ENCODE measurements around the gene IER5L. TPM values are rescaled to one million over a fixed set of nuclear protein-coding genes. Genes with fewer than 3 reads are reported as not detected.

The IER5L gene
- total and polyA plus RNA-seq, 2 of the 8 experiments (the other 6 are each of a cell fraction or from before 2014, with no cell fraction given): 0.65 to 1.0 TPM

GRCh38 chr9:129166623-129167557 lies 11.2 kb downstream of the IER5L start:
- WGBS, 2 experiments (ENCODE audit: extremely low coverage in 1 of 2, insufficient coverage in 1 of 2, insufficient read length in 1 of 2, insufficient replicate concordance in 2 of 2, low coverage in 1 of 2, low lambda C conversion rate in 2 of 2, missing lambda C conversion rate in 1 of 2): 29% methylated on average over 12 of the region's 18 CpGs; no CpG with 5 or more reads in 1 of the 2 experiments
- Histone ChIP-seq H3K27me3 (replicated peaks in 1 of 4; ENCODE audit: control insufficient read depth in 3 of 4, extremely low read depth in 1 of 4, insufficient read depth in 3 of 4, low read length in 3 of 4) (peaks cover 0 to 1% (median under 1%) of the 10 kb centered on the region in 4 experiments; a peak in 2 of 7 replicates), H3K79me2 (ENCODE audit: control insufficient read depth in 1 of 2, insufficient read depth in 2 of 2, low read length in 2 of 2) (no peaks in the 10 kb centered on the region), H4K8ac (ENCODE audit: extremely low read depth, insufficient read depth, low read length) (peak overlapping the region; percentile 8; the same call in 1 of the 2 replicates), H3K9me3 (ENCODE audit: insufficient read depth in 2 of 2, low read depth in 1 of 2, low read length in 1 of 2) (no peaks in the 10 kb centered on the region), H3K4me2 (ENCODE audit: insufficient read depth in 1 of 2, low read depth in 2 of 2, low read length in 2 of 2) (peak overlapping the region; percentile 71 to 96), H3K9ac (replicated peaks in 1 of 4; ENCODE audit: extremely low read depth in 1 of 4, low read depth in 3 of 4, low read length in 3 of 4) (no peak overlapping the region; a peak in 1 of 7 replicates), H3K23ac (ENCODE audit: insufficient read length) (no peak overlapping the region), H3K4me3 (ENCODE audit: extremely low read depth in 1 of 4, insufficient read depth in 2 of 4, low read depth in 3 of 4, low read length in 4 of 4) (peak overlapping the region in 3 of 4 experiments; percentile 13 to 47 (median 15); a peak in 5 of 8 replicates), H3K27ac (ENCODE audit: low read depth, low read length) (0 out of 2 replicates have a peak overlapping the region, but pooled peaks have one; percentile 50), H2BK12ac (ENCODE audit: low read depth, low read length) (peak overlapping the region; percentile 84; the same call in 1 of the 2 replicates), H3K79me1 (ENCODE audit: low read depth, low read length) (no peaks in the 10 kb centered on the region), H2AFZ (ENCODE audit: low read length) (peak overlapping the region; percentile 85; the same call in 1 of the 2 replicates), H3K56ac (replicated peaks; ENCODE audit: insufficient read length, low read depth, low read length) (no peak overlapping the region), H2BK5ac (ENCODE audit: low read depth, low read length) (peak overlapping the region; percentile 91; the same call in 1 of the 2 replicates), H4K20me1 (replicated peaks in 1 of 2; ENCODE audit: control insufficient read depth in 1 of 2, insufficient read depth in 2 of 2, low read length in 2 of 2) (no peaks in the 10 kb centered on the region), H2BK15ac (ENCODE audit: low read length) (peak overlapping the region; percentile 74; the same call in 1 of the 2 replicates), H3K18ac (ENCODE audit: extremely low read depth, low read length) (peak overlapping the region; percentile 96), H3K23me2 (ENCODE audit: low read depth, low read length) (0 out of 2 replicates have a peak, but pooled peaks cover 2% of the 10 kb centered on the region), H2AK5ac (ENCODE audit: low read depth, low read length) (no peak overlapping the region), H3K4ac (replicated peaks; ENCODE audit: insufficient read length, low read depth, low read length) (no peak overlapping the region), H2BK20ac (ENCODE audit: low read length) (peak overlapping the region; percentile 55; the same call in 1 of the 2 replicates), H3K36me3 (ENCODE audit: control insufficient read depth in 2 of 4, insufficient read depth in 4 of 4, low read length in 3 of 4) (no peaks in the 10 kb centered on the region), H3K14ac (ENCODE audit: insufficient read length) (no peak overlapping the region), H3K4me1 (replicated peaks in 1 of 4; ENCODE audit: control insufficient read depth in 3 of 4, insufficient read depth in 4 of 4, low read length in 3 of 4) (peaks cover 8 to 20% (median 15%) of the 10 kb centered on the region in 4 experiments), H2BK120ac (replicated peaks; ENCODE audit: low read depth, low read length) (no peak overlapping the region), H4K5ac (ENCODE audit: insufficient read length, low read depth, low read length) (peak overlapping the region; percentile 71), H4K91ac (replicated peaks; ENCODE audit: insufficient read length, low read length) (peak overlapping the region; percentile 76)
- POLR2A ChIA-PET (ENCODE audit: partially characterized antibody): interaction anchor here (0.7 to 3.8 kb wide), 10 partner anchors 8 to 294 kb away, joined by 3 to 30 read pairs (median 6); partner anchors contain the start of gene IER5L
- DNase-seq (ENCODE audit: low read depth in 1 of 2, low spot score in 2 of 2): no peak
- FAIRE-seq: no peak
- CTCF ChIA-PET (ENCODE audit: partially characterized antibody): interaction anchor here (0.5 to 27.8 kb wide), 7 partner anchors 15 to 446 kb away, joined by 3 to 831 read pairs (median 3); no protein-coding TSS in a partner anchor
- TF ChIP-seq RAD21 (IDR thresholded peaks at IDR 0.05 in 1 of 2, conservative IDR thresholded peaks at IDR 0.05 in 1 of 2; ENCODE audit: low read depth in 2 of 2, low read length in 2 of 2) (no peak), GABPA (IDR thresholded peaks at IDR 0.05; ENCODE audit: borderline replicate concordance, insufficient read depth, low read length) (no peak), HDAC6 (IDR thresholded peaks at IDR 0.05; ENCODE audit: low read depth, low read length) (no peak), RFX5 (IDR thresholded peaks at IDR 0.05; ENCODE audit: borderline replicate concordance, low read depth, low read length) (no peak), ZNF274 (IDR thresholded peaks at IDR 0.05; ENCODE audit: borderline replicate concordance, extremely low read depth, low read length) (no peak), CBX5 (IDR thresholded peaks at IDR 0.05; ENCODE audit: low read depth, low read length) (no peak), TCF12 (IDR thresholded peaks at IDR 0.05; ENCODE audit: low read depth, low read length) (no peak), SP1 (IDR thresholded peaks at IDR 0.05; ENCODE audit: low read depth, low read length) (no peak), POLR2A (IDR thresholded peaks at IDR 0.05; ENCODE audit: control extremely low read depth in 1 of 2, low read depth in 2 of 2, low read length in 2 of 2) (peak in 1 of 2 experiments; percentile 35; a peak in 1 of 3 replicates), ASH2L (IDR thresholded peaks at IDR 0.05; ENCODE audit: low read length) (peak; percentile 74), BACH1 (IDR thresholded peaks at IDR 0.05; ENCODE audit: low read length) (no peak)
